Natural killer cell (primary cell): ENCODE results near the gene ZNF285. TPM values are rescaled to one million over a fixed set of nuclear protein-coding genes. Genes with fewer than 3 reads are reported as not detected.
A peak's percentile ranks its signal among the peaks of the same experiment; 100 is the strongest.

ENCODE experiments used
- ATAC-seq, 3 donors: fragments of 150-1000 bp in 2 of 3; fragments of 200-7000 bp in 1 of 3; cut with Tn5 transposase; 1 replicate in 1 of 3; 2 replicates in 2 of 3; pipeline ENCODE4 v1.10.0; 2021; ENCODE audit warnings: mild to moderate bottlenecking in 2 of 3, moderate library complexity in 2 of 3
- DNase-seq, 2 donors: peaks; one replicate each; pipeline versions ENCODE4 v3.0.0 to v3.0.0-alpha.2; 2013 to 2021; ENCODE audit warnings: mixed read lengths in 1 of 2
- H3K27ac ChIP-seq: one replicate; pipeline ENCODE4 v1.5.1; 2013; ENCODE audit warnings: mild to moderate bottlenecking, low read length
- H3K27me3 ChIP-seq: one replicate; pipeline ENCODE4 v1.6.1; 2013; ENCODE audit warnings: low read length; ENCODE audit not compliant: control insufficient read depth, insufficient read depth
- H3K36me3 ChIP-seq: one replicate; pipeline ENCODE4 v1.6.1; 2013; ENCODE audit warnings: low read length; ENCODE audit not compliant: control insufficient read depth, insufficient read depth
- H3K4me1 ChIP-seq: one replicate; pipeline ENCODE4 v1.6.1; 2013; ENCODE audit warnings: low read length; ENCODE audit not compliant: control insufficient read depth, insufficient read depth
- H3K4me3 ChIP-seq: one replicate; pipeline ENCODE4 v1.5.1; 2013; ENCODE audit warnings: low read length
- H3K9me3 ChIP-seq: one replicate; pipeline ENCODE4 v1.6.1; 2013; ENCODE audit warnings: low read length; ENCODE audit not compliant: control insufficient read depth, insufficient read depth
- H3K27ac Mint-ChIP-seq, 2 donors: one replicate each; pipeline ENCODE4 v1.8.0; 2022; ENCODE audit warnings: mild to moderate bottlenecking in 2 of 2, mixed read lengths in 2 of 2, moderate library complexity in 1 of 2
- H3K27me3 Mint-ChIP-seq, 2 donors: one replicate each; pipeline ENCODE4 v1.8.0; 2022; ENCODE audit warnings: low read depth in 2 of 2, mixed read lengths in 2 of 2
- H3K36me3 Mint-ChIP-seq: one replicate; pipeline ENCODE4 v1.8.0; 2022; ENCODE audit warnings: mixed read lengths
- H3K4me1 Mint-ChIP-seq, 2 donors: one replicate each; pipeline ENCODE4 v1.8.0; 2022; ENCODE audit warnings: mixed read lengths in 2 of 2
- H3K4me3 Mint-ChIP-seq: one replicate; pipeline ENCODE4 v1.8.0; 2022; ENCODE audit warnings: mild to moderate bottlenecking, moderate library complexity, mixed read lengths
- H3K9me3 Mint-ChIP-seq, 2 donors: one replicate each; pipeline ENCODE4 v1.8.0; 2022; ENCODE audit warnings: mixed read lengths in 2 of 2
- CTCF ChIP-seq: fragments of 200-600 bp; IDR thresholded peaks from one replicate; pipeline ENCODE4 v1.8.0; 2022; ENCODE audit warnings: antibody characterized with exemption
- WGBS: methylation state at CpG from one replicate; pipeline ENCODE4 v1.1.7; 2013; ENCODE audit warnings: missing lambda C conversion rate; ENCODE audit not compliant: insufficient coverage; 5-methylcytosine and 5-hydroxymethylcytosine counted together
- intact Hi-C: fragments of 100-400 bp; cut with micrococcal nuclease; formaldehyde crosslinking; loops from one replicate; pipeline ENCODE4 v1.14.2; 2022
- total RNA-seq, 4 donors: library from RNA; stranded (reverse); fragments of 120-200 nt in 1 of 4; gene quantifications; one replicate each; pipeline versions ENCODE4 v1.2.3 to v1.2.4, GENCODE V29; 2013 to 2022

Gene ZNF285
- total RNA-seq, 3 donors from 2014 or later (not counting 1 experiment from before 2014, with no cell fraction given), result 0.82 to 2.2 (median 0.88) TPM

- DNase-seq, result peak in 1 of 2 donors; percentile 17
Measured at GRCh38 chr19:44356383-44357111, 44.9 kb downstream of the ZNF285 start, which contains the start of gene ZNF112. Gene ZNF112, minus strand, starts transcription at chr19:44356680. Its CDS starts 16,141 bp downstream, at chr19:44340539.

GRCh38 chr19:44346556-44346955 lies 54.9 kb downstream of the ZNF285 start:
- Mint-ChIP-seq H3K9me3 (peaks cover 10 to 17% of the 10 kb centered on the region in 2 donors), H3K36me3 (peaks cover 28% of the 10 kb centered on the region), H3K27me3 (no peaks in the 10 kb centered on the region), H3K27ac (no peak overlapping the region), H3K4me3 (no peak overlapping the region), H3K4me1 (no peaks in the 10 kb centered on the region)
- Histone ChIP-seq H3K27me3 (no peaks in the 10 kb centered on the region), H3K4me1 (no peaks in the 10 kb centered on the region), H3K9me3 (peaks cover 7% of the 10 kb centered on the region), H3K27ac (no peak overlapping the region), H3K36me3 (no peaks in the 10 kb centered on the region), H3K4me3 (no peak overlapping the region)
- intact Hi-C loops, result no loop called here
- DNase-seq (no peak), ATAC-seq (no peak)
- no peak for TF ChIP-seq CTCF
- WGBS, result 89% methylated on average over 4 of the region's 4 CpGs

More at GRCh38 chr19:44356383-44357111, 44.9 kb downstream of the ZNF285 start, which contains the start of gene ZNF112:
- Mint-ChIP-seq H3K9me3 (peaks cover 15% of the 10 kb centered on the region in 2 donors), H3K4me1 (peaks cover 9 to 14% of the 10 kb centered on the region in 2 donors), H3K4me3 (peak within 1 kb of the TSS; percentile 66), H3K36me3 (peaks cover 45% of the 10 kb centered on the region), H3K27me3 (peaks cover 6 to 16% of the 10 kb centered on the region in 2 donors), H3K27ac (peak within 1 kb of the TSS in 1 of 2 donors; percentile 41)
- WGBS, result 10% methylated on average over 36 of the region's 38 CpGs
- peaks cover 7% of the 10 kb centered on the region for H3K4me1 ChIP-seq
- intact Hi-C loops, result no loop called here
- TF ChIP-seq CTCF, result no peak
- no peak for ATAC-seq
- peaks cover 6% of the 10 kb centered on the region for H3K9me3 ChIP-seq
- peak within 1 kb of the TSS; percentile 45 for H3K4me3 ChIP-seq
- H3K27ac ChIP-seq, result peak within 1 kb of the TSS; percentile 38
- H3K27me3 ChIP-seq, result no peaks in the 10 kb centered on the region
- H3K36me3 ChIP-seq, result no peaks in the 10 kb centered on the region

- no peak for TF ChIP-seq CTCF
- no peaks in the 10 kb centered on the region for H3K4me1 ChIP-seq
- DNase-seq (no peak), ATAC-seq (no peak)
- no peak overlapping the region for H3K4me3 ChIP-seq
- Mint-ChIP-seq H3K9me3 (peaks cover 8 to 19% of the 10 kb centered on the region in 2 donors), H3K27me3 (no peaks in the 10 kb centered on the region), H3K4me3 (no peak overlapping the region), H3K4me1 (no peaks in the 10 kb centered on the region), H3K27ac (no peak overlapping the region), H3K36me3 (peaks cover 22% of the 10 kb centered on the region)
- no peaks in the 10 kb centered on the region for H3K27me3 ChIP-seq
- no peak overlapping the region for H3K27ac ChIP-seq
- H3K36me3 ChIP-seq, result no peaks in the 10 kb centered on the region
- peaks cover 7% of the 10 kb centered on the region for H3K9me3 ChIP-seq
- WGBS, result 94% methylated on average over 3 of the region's 4 CpGs
- intact Hi-C loops, result no loop called here
Measured at GRCh38 chr19:44345959-44346358, 55.4 kb downstream of the ZNF285 start.
